Astrocyte (in vitro differentiated cells and primary cell): Measurements from ENCODE around the gene NT5DC3. TPM values are rescaled to one million over a fixed set of nuclear protein-coding genes. Genes with fewer than 3 reads are reported as not detected.

Experiments
- DNase-seq: peaks from one replicate; pipeline ENCODE4 v3.0.0-alpha.2; 2010; ENCODE audit warnings: low read depth
- FAIRE-seq: peaks from 2 replicates; lab custom pipeline; 2011; peaks lifted over from hg19 to GRCh38; lab: Jason Lieb, UNC
- H2AFZ ChIP-seq: 2 replicates; pipeline ENCODE4 v1.6.0; 2012; ENCODE audit warnings: low read depth, low read length, inconsistent platforms
- H3K27ac ChIP-seq: 2 replicates; pipeline ENCODE4 v1.5.1; 2011; ENCODE audit warnings: low read depth, low read length, inconsistent platforms
- H3K27me3 ChIP-seq: 2 replicates; pipeline ENCODE4 v1.6.0; 2011; ENCODE audit warnings: low read length, inconsistent platforms; ENCODE audit not compliant: insufficient read depth
- H3K36me3 ChIP-seq: 2 replicates; pipeline ENCODE4 v1.5.1; 2011; ENCODE audit warnings: low read length, inconsistent platforms; ENCODE audit not compliant: insufficient read depth
- H3K4me1 ChIP-seq: 2 replicates; pipeline ENCODE4 v1.5.1; 2011; ENCODE audit warnings: low read length, inconsistent platforms; ENCODE audit not compliant: insufficient read depth
- H3K4me2 ChIP-seq: 2 replicates; pipeline ENCODE4 v1.6.0; 2012; ENCODE audit warnings: low read length, inconsistent platforms
- H3K4me3 ChIP-seq: 2 replicates; pipeline ENCODE4 v1.5.1; 2011; ENCODE audit warnings: low read depth, mild to moderate bottlenecking, low read length, inconsistent platforms; ENCODE audit not compliant: insufficient read depth
- H3K79me2 ChIP-seq: 2 replicates; pipeline ENCODE4 v1.6.0; 2012; ENCODE audit warnings: mild to moderate bottlenecking, low read length, inconsistent platforms; ENCODE audit not compliant: insufficient read depth
- H3K9ac ChIP-seq: 2 replicates; pipeline ENCODE4 v1.6.0; 2012; ENCODE audit warnings: mild to moderate bottlenecking, low read length, inconsistent platforms
- H3K9me3 ChIP-seq: 2 replicates; pipeline ENCODE4 v1.5.1; 2012; ENCODE audit warnings: low read depth, mild to moderate bottlenecking, low read length, inconsistent platforms; ENCODE audit not compliant: insufficient read depth
- H4K20me1 ChIP-seq: 2 replicates; pipeline ENCODE4 v1.6.0; 2012; ENCODE audit warnings: low read length, inconsistent platforms; ENCODE audit not compliant: insufficient read depth
- H3K27ac Mint-ChIP-seq: one replicate; pipeline ENCODE4 v1.8.0; 2021; ENCODE audit warnings: mild to moderate bottlenecking, mixed read lengths; ENCODE audit not compliant: unreplicated experiment
- H3K27me3 Mint-ChIP-seq: one replicate; pipeline ENCODE4 v1.8.0; 2021; ENCODE audit warnings: low read depth, mixed read lengths; ENCODE audit not compliant: unreplicated experiment
- H3K36me3 Mint-ChIP-seq: one replicate; pipeline ENCODE4 v1.8.0; 2021; ENCODE audit warnings: low read depth, mixed read lengths; ENCODE audit not compliant: unreplicated experiment
- H3K4me1 Mint-ChIP-seq: one replicate; pipeline ENCODE4 v1.8.0; 2021; ENCODE audit warnings: low read depth, mixed read lengths; ENCODE audit not compliant: unreplicated experiment
- H3K4me3 Mint-ChIP-seq: one replicate; pipeline ENCODE4 v1.8.0; 2021; ENCODE audit warnings: mild to moderate bottlenecking, moderate library complexity, mixed read lengths; ENCODE audit not compliant: unreplicated experiment
- H3K9me3 Mint-ChIP-seq: one replicate; pipeline ENCODE4 v1.8.0; 2021; ENCODE audit warnings: mild to moderate bottlenecking, mixed read lengths; ENCODE audit not compliant: unreplicated experiment
- CTCF ChIP-seq: IDR thresholded peaks from 2 replicates; pipeline ENCODE4 v1.5.1; 2011; ENCODE audit warnings: low read depth, mild to moderate bottlenecking, inconsistent platforms, low read length, moderate library complexity; ENCODE audit not compliant: insufficient read depth
- EZH2 ChIP-seq: IDR thresholded peaks from 2 replicates; pipeline ENCODE4 v1.6.1; 2012; ENCODE audit warnings: mild to moderate bottlenecking, low read length, inconsistent platforms; ENCODE audit not compliant: insufficient read depth
- total RNA-seq: library from RNA; stranded (reverse); gene quantifications from 2 replicates; pipeline ENCODE4 v1.2.1, GENCODE V29; 2021

The NT5DC3 gene
- total RNA-seq, 1 donor from 2014 or later = 13.6 TPM

DNA sequence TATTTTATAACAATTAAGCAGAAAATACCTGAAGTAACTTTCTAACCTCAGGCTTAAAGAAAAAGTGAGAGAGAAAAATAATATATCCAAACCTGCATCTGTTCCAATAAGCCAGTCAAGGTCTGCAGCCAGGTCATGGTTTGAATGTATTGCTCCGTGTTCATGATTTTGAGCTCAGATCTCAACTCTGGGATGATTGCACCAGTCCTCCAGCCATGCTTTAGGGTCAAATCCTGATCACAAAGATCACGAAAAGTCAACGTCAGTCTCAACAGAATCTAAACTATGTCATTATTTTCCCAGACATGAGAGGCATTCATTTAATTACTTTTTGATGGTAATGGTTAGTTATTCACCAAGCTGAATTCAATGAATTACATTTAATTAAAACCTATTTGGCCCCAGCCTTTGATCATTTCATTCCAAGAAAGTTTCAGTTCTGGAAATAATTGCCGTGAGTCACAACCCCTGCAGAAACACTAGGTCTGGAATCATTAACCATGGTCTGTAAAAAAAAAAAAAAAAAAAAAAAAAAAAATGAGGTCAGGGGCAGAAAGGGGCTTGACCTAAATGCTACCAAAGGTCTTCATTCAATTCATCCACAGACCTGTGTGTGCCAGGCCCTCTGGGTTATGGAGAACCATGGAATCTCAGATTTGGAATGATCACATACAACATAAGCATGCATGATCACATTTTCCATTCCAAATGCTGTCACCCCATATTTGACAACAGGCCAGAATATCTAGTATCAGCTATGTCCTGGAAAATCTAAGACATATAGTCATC, 55.6 kb downstream of the NT5DC3 start:
- no peak for FAIRE-seq
- no peaks in the 10 kb centered on the region for H3K27me3 ChIP-seq
- H2AFZ ChIP-seq = no peak overlapping the region
- TF ChIP-seq CTCF (no peak), EZH2 (no peak)
- no peaks in the 10 kb centered on the region for H3K9me3 Mint-ChIP-seq
- no peak overlapping the region for H3K27ac Mint-ChIP-seq
- no peak overlapping the region for H3K4me3 ChIP-seq
- H3K79me2 ChIP-seq = peaks cover 7% of the 10 kb centered on the region
- no peaks in the 10 kb centered on the region for H3K27me3 Mint-ChIP-seq
- H4K20me1 ChIP-seq = no peaks in the 10 kb centered on the region
- no peak overlapping the region for H3K27ac ChIP-seq
- no peak overlapping the region for H3K4me3 Mint-ChIP-seq
- H3K4me1 Mint-ChIP-seq = peaks cover 6% of the 10 kb centered on the region
- H3K36me3 Mint-ChIP-seq = peaks cover 10% of the 10 kb centered on the region
- DNase-seq = no peak
- no peak overlapping the region for H3K4me2 ChIP-seq
- no peak overlapping the region for H3K9ac ChIP-seq
- peaks cover 31% of the 10 kb centered on the region for H3K36me3 ChIP-seq
- peaks cover 1% of the 10 kb centered on the region for H3K4me1 ChIP-seq
- no peaks in the 10 kb centered on the region for H3K9me3 ChIP-seq

DNA sequence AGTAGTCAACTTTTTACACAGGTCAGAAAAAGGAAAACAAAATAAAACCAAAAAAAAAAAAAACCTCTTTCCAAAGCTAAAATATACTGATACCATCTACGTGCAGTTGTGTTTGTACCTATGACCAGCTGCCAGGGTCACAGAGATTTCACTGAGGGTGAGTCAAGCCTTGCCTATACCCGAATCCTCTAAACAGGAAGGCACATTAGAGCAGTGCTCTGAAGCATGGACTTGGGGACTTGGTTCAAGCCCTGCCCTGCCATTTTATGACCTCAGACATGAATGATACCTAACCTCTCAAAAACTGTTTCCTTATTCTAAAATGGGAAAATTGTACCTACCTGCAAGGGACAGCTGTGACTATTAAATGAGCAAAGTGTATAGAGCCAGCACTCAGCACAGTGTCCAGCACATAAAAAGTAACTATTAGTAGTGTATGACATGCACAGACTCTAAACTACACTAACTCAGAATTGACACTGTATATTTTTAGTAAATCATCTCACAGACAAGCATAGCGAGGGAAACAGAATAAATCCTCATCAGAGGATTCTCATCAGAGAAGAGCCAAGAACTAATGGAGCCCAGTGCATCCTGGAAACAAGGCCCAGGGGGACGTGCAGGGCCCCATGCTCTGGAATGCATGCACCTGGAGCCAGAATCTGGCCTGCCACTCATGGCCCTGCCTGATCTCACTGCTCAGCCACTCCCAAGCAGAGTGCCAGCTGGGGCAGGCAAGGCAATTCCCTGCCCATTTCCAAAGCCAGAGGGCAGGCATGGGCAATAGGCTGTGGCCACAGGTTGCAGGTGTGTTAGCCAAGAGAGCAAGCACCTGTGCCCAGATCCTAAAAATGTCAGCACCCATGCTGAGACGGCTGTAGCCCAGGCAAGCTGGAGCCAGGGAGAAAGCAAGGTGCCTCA, 57.0 kb downstream of the NT5DC3 start:
- no peaks in the 10 kb centered on the region for H3K27me3 ChIP-seq
- Mint-ChIP-seq H3K4me3 (no peak overlapping the region), H3K4me1 (peaks cover 17% of the 10 kb centered on the region), H3K9me3 (no peaks in the 10 kb centered on the region), H3K27me3 (no peaks in the 10 kb centered on the region), H3K27ac (no peak overlapping the region), H3K36me3 (peaks cover 10% of the 10 kb centered on the region)
- H3K4me3 ChIP-seq = no peak overlapping the region
- no peak for TF ChIP-seq EZH2
- peaks cover 7% of the 10 kb centered on the region for H3K79me2 ChIP-seq
- H3K27ac ChIP-seq = no peak overlapping the region
- no peak overlapping the region for H3K9ac ChIP-seq
- no peak overlapping the region for H2AFZ ChIP-seq
- no peak overlapping the region for H3K4me2 ChIP-seq
- H3K36me3 ChIP-seq = peaks cover 31% of the 10 kb centered on the region
- FAIRE-seq = no peak
- H3K9me3 ChIP-seq = no peaks in the 10 kb centered on the region
- H3K4me1 ChIP-seq = peaks cover 16% of the 10 kb centered on the region
- peaks cover 4% of the 10 kb centered on the region for H4K20me1 ChIP-seq
- no peak for DNase-seq

GRCh38 chr12:103782399-103782798, 58.6 kb downstream of the NT5DC3 start:
- DNase-seq (no peak), FAIRE-seq (no peak)
- H2AFZ ChIP-seq = no peak overlapping the region
- no peak overlapping the region for H3K27ac Mint-ChIP-seq
- TF ChIP-seq EZH2 (no peak), CTCF (no peak)
- peaks cover 17% of the 10 kb centered on the region for H3K36me3 Mint-ChIP-seq
- peaks cover 4% of the 10 kb centered on the region for H4K20me1 ChIP-seq
- H3K27me3 Mint-ChIP-seq = no peaks in the 10 kb centered on the region
- H3K36me3 ChIP-seq = peaks cover 28% of the 10 kb centered on the region
- H3K4me3 ChIP-seq = no peak overlapping the region
- peaks cover 17% of the 10 kb centered on the region for H3K4me1 ChIP-seq
- no peak overlapping the region for H3K9ac ChIP-seq
- peaks cover 23% of the 10 kb centered on the region for H3K4me1 Mint-ChIP-seq
- H3K27ac ChIP-seq = no peak overlapping the region
- H3K4me2 ChIP-seq = no peak overlapping the region
- no peaks in the 10 kb centered on the region for H3K9me3 ChIP-seq
- peaks cover 7% of the 10 kb centered on the region for H3K79me2 ChIP-seq
- H3K4me3 Mint-ChIP-seq = no peak overlapping the region
- H3K9me3 Mint-ChIP-seq = no peaks in the 10 kb centered on the region
- H3K27me3 ChIP-seq = no peaks in the 10 kb centered on the region
